K562 (cell line): ENCODE results near the gene RNF151. TPM values are rescaled to one million over a fixed set of nuclear protein-coding genes. Genes with fewer than 3 reads are reported as not detected.

Experiments used
- AFF1 ChIP-seq, 2 experiments: fragments of 450-650 bp; IDR thresholded peaks; 2 replicates each; pipeline ENCODE4 v1.6.1; 2018; ENCODE audit warnings: mild to moderate bottlenecking in 2 of 2, low read depth in 1 of 2; ENCODE audit not compliant: partially characterized antibody in 2 of 2
- ASH1L ChIP-seq: fragments of 450-650 bp; IDR thresholded peaks from 2 replicates; pipeline ENCODE4 v1.6.1; 2018; ENCODE audit warnings: borderline replicate concordance, mild to moderate bottlenecking, low read depth; ENCODE audit not compliant: partially characterized antibody
- BHLHE40 ChIP-seq: IDR thresholded peaks from 2 replicates; pipeline ENCODE4 v1.6.1; 2011; ENCODE audit warnings: low read length, improper control_type of control experiment
- CGGBP1 ChIP-seq: fragments of 250-450 bp; sonication (Bioruptor Pico); IDR thresholded peaks from 2 replicates; pipeline ENCODE4 v1.9.0; 2021; ENCODE audit warnings: mild to moderate bottlenecking
- CREB3L1 ChIP-seq: fragments of 450-650 bp; IDR thresholded peaks from 2 replicates; pipeline ENCODE4 v1.6.1; 2014; ENCODE audit warnings: low read depth, mild to moderate bottlenecking, moderate library complexity, borderline replicate concordance
- CSDE1 ChIP-seq, 2 experiments: fragments of 450-650 bp; IDR thresholded peaks; 2 replicates each; pipeline ENCODE4 v1.6.1; 2016; ENCODE audit warnings: mild to moderate bottlenecking in 1 of 2
- L3MBTL2 ChIP-seq: fragments of 450-650 bp; IDR thresholded peaks from 2 replicates; pipeline ENCODE4 v1.6.1; 2016; ENCODE audit warnings: mild to moderate bottlenecking, moderate library complexity
- MEF2A ChIP-seq: IDR thresholded peaks from 2 replicates; pipeline ENCODE4 v1.6.1; 2011; ENCODE audit warnings: low read depth, mild to moderate bottlenecking, low read length, moderate library complexity; ENCODE audit not compliant: control insufficient read depth
- MLLT1 ChIP-seq, 2 experiments: fragments of 450-650 bp; IDR thresholded peaks; 2 replicates each; pipeline ENCODE4 v1.6.1; 2016
- NBN ChIP-seq: fragments of 450-650 bp; IDR thresholded peaks from 2 replicates; pipeline ENCODE4 v1.6.1; 2016; ENCODE audit warnings: low read depth, mild to moderate bottlenecking
- PTRF ChIP-seq: fragments of 450-650 bp; IDR thresholded peaks from 2 replicates; pipeline ENCODE4 v1.6.1; 2016; ENCODE audit warnings: mild to moderate bottlenecking, missing genetic modification characterization, missing compliant biosample characterization
- TRIM28 ChIP-seq: fragments of 450-650 bp; IDR thresholded peaks from 2 replicates; pipeline ENCODE4 v1.6.1; 2017
- ZBED1 ChIP-seq: IDR thresholded peaks from 2 replicates; pipeline ENCODE4 v1.6.1; 2014
- ZBTB5 ChIP-seq: fragments of 450-650 bp; IDR thresholded peaks from 2 replicates; pipeline ENCODE4 v1.6.1; 2017; ENCODE audit warnings: antibody characterized with exemption
- ZNF347 ChIP-seq: fragments of 450-650 bp; formaldehyde crosslinking; IDR thresholded peaks from 2 replicates; pipeline ENCODE4 v1.4.0; 2020; ENCODE audit warnings: low read depth, mild to moderate bottlenecking, moderate library complexity
- polyA plus RNA-seq, 8 experiments: library from polyadenylated mRNA; depleted of rRNA in 4 of 8; stranded (reverse) in 5 of 8; unstranded in 3 of 8; fragments of >200 nt; fragmentation: Nextera tagmentation in 2 of 8; fragmentation: Illumina TruSeq in 1 of 8; extraction: Ambion mirVana in 2 of 8; extraction: Trizol in 1 of 8; gene quantifications; 2 replicates each; pipeline versions ENCODE4 v1.2.1 to v1.2.3, GENCODE V29; 2011 to 2014; ENCODE audit warnings: inconsistent platforms in 1 of 8, missing spikeins in 1 of 8
- total RNA-seq, 7 experiments: library from RNA; depleted of rRNA in 6 of 7; stranded (reverse); fragments of >200 nt in 6 of 7; fragmentation: Illumina TruSeq in 2 of 7; extraction: Trizol in 2 of 7; gene quantifications; 2 replicates each; pipeline versions ENCODE4 v1.2.1 to v1.2.3, GENCODE V29; 2011 to 2021; ENCODE audit warnings: low replicate concordance in 1 of 7

Gene RNF151
- total and polyA plus RNA-seq, 9 of the 15 experiments (the other 6 are each of a cell fraction or from before 2014, with no cell fraction given) = not detected

GRCh38 chr16:1991948-1992703, 25.5 kb downstream of the RNF151 start (continued):
- TF ChIP-seq ASH1L (no peak), TRIM28 (no peak), CGGBP1 (CRISPR knock-in tag) (no peak), MEF2A (no peak), ZBED1 (no peak), CREB3L1 (no peak; the same call in 1 of the 2 replicates), MLLT1 (IDR thresholded peaks at IDR 0.05) (no peak; a peak in 1 of 4 replicates), CSDE1 (IDR thresholded peaks at IDR 0.05) (no peak; a peak in 1 of 4 replicates), ZBTB5 (no peak), AFF1 (IDR thresholded peaks at IDR 0.05; ENCODE audit: low read depth in 1 of 2, partially characterized antibody in 2 of 2) (no peak), NBN (peak; percentile 40; the same call in 1 of the 2 replicates), ZNF347 (no peak), PTRF (tag) (no peak), BHLHE40 (no peak), L3MBTL2 (peak; percentile 100)
